BJ (cell line): ENCODE results near the gene SLC8B1. TPM values are rescaled to one million over a fixed set of nuclear protein-coding genes. Genes with fewer than 3 reads are reported as not detected.
A peak's percentile ranks its signal among the peaks of the same experiment; 100 is the strongest.
"Not testable (repeated sequence)": the region's sequence is repeated elsewhere in the genome, so short reads cannot be mapped to it uniquely, and the experiment has no call there.

ENCODE experiments used
- CTCF ChIA-PET: fragments of 350-600 bp; formaldehyde crosslinking; extraction: SDS; loops from one replicate; lab custom pipeline; 2021; ENCODE audit warnings: antibody characterized with exemption, inconsistent platforms; lab: Yijun Ruan, JAX
- POLR2A ChIA-PET: fragments of 300-600 bp; sonication (Branson Sonifier 250); formaldehyde crosslinking; extraction: SDS; loops from one replicate; lab custom pipeline; 2021; ENCODE audit warnings: antibody characterized with exemption; lab: Charles Lee
- DNase-seq: peaks from one replicate; pipeline ENCODE4 v3.0.0-alpha.2; 2011; ENCODE audit warnings: low read depth
- H3K27me3 ChIP-seq: 2 replicates; pipeline ENCODE4 v1.6.0; 2011; ENCODE audit warnings: low read length; ENCODE audit not compliant: control insufficient read depth, insufficient read depth
- H3K36me3 ChIP-seq: 2 replicates; pipeline ENCODE4 v1.5.1; 2011; ENCODE audit warnings: low read length; ENCODE audit not compliant: control insufficient read depth, insufficient read depth
- H3K4me3 ChIP-seq: 2 replicates; pipeline ENCODE4 v1.5.1; 2011; ENCODE audit warnings: low read depth, mild to moderate bottlenecking, control low read depth, low read length
- CTCF ChIP-seq: IDR thresholded peaks from 2 replicates; pipeline ENCODE4 v1.5.1; 2011; ENCODE audit warnings: low read depth, mild to moderate bottlenecking, control low read depth, inconsistent platforms, low read length, moderate library complexity; ENCODE audit not compliant: insufficient read depth
- polyA plus RNA-seq: library from polyadenylated mRNA; depleted of rRNA; stranded (reverse); fragments of >200 nt; gene quantifications from 2 replicates; pipeline ENCODE4 v1.2.3, GENCODE V29; 2011

The SLC8B1 gene
- polyA plus RNA-seq, 1 experiment = 27.3 TPM

- no peak for DNase-seq
- TF ChIP-seq CTCF = no peak
- H3K27me3 ChIP-seq = no peaks in the 10 kb centered on the region
- ChIA-PET POLR2A (no interaction called here), CTCF (interaction anchor here (0.5 to 1.3 kb wide), 4 partner anchors 11 to 57 kb away, joined by 3 to 4 read pairs (median 3); no protein-coding TSS in a partner anchor)
- H3K36me3 ChIP-seq = peaks cover 1% of the 10 kb centered on the region; the same call in 1 of the 2 replicates
- no peak overlapping the region for H3K4me3 ChIP-seq
Measured at GRCh38 chr12:113361574-113362370, 26.9 kb upstream of the SLC8B1 start.

DNA sequence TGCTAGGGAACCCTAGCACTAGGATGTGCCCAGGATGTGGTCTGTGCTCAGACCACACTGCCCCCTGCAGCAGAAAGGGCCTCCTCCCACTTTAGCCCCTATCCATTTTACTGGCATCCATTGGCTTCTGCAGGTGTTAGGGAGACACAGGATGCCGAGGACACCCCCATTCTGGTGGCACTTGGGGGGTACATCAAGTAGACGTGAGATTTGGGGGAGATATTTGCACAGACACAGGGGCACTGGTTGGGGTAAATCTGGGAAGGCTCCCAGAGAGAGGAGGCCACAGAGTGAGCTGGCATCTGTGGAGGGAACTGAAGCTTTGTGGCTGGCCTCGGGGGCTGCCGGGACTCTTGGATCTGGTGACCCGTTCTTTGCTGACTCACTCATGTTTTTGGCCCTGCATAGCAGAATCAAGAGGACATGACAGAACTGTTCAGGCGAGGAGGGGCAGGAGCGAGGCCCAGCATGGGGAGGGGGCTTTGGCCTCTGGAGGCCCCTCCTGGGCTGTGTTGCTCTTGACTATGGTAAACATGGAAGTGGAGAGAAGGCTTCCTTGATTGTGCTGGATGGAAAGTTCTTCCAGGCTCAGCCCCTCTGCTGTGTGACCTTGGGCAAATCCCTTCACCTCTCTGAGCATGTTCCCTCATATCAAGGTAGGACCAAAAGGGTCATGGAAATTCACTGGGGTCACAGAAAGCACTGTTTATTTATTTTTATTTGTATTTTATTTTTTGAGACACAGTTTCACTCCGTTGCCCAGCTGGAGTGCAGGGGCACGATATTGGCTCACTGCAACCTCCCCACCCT lies 25.2 kb upstream of the SLC8B1 start:
- peak overlapping the region; percentile 93; the same call in 1 of the 2 replicates for H3K4me3 ChIP-seq
- H3K27me3 ChIP-seq = no peaks in the 10 kb centered on the region
- DNase-seq = no peak
- ChIA-PET POLR2A (no interaction called here), CTCF (no interaction called here)
- 0 out of 2 replicates have a peak, but pooled peaks have one; percentile 12 for TF ChIP-seq CTCF
- peaks cover 1% of the 10 kb centered on the region; the same call in 1 of the 2 replicates for H3K36me3 ChIP-seq

DNA sequence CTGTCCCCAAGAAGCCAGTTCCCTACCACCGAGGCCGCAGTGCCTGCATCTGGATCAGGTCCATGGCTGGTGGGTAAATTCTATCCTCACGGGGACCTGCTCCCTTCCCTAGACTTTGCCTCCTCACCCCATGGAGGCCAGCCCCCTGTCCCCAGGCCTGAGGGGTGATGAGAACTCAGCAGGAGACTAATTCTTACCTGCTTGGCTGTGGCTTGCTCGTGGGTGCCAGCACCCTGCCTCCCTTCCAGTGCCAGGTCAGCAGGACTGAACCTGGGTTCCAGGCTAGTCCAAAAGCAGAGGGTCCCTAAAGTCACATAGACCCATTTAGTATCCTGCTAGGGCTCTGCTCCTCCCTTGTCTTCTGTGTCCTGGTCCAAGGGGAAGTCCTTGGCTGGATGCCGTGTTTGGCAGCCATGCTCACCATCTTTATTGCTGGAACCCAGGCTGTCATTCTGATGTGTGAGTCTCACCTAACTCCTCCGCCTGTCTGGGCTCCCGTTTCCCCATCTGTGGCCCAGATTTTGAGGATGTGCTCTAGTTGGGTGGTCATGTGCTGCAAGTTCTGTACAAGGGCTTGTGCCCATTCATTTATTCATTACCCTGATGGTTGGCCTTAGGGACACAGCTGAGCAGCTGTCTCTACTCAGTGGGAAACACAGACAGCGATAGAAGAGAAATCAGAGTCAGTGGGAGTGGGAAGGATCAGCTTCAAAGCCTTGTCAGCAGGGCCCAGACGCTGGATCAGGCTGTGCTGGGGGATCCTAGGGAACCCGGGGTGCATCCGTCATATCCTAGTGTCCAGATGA lies 24.4 kb upstream of the SLC8B1 start:
- no peaks in the 10 kb centered on the region; the same call in 1 of the 2 replicates for H3K36me3 ChIP-seq
- ChIA-PET CTCF (no interaction called here), POLR2A (no interaction called here)
- no peak for TF ChIP-seq CTCF
- H3K27me3 ChIP-seq = no peaks in the 10 kb centered on the region
- no peak for DNase-seq
- H3K4me3 ChIP-seq = peak overlapping the region; percentile 93

- H3K27me3 ChIP-seq = no peaks in the 10 kb centered on the region
- peak within 1 kb of the TSS; percentile 93 for H3K4me3 ChIP-seq
- no peaks in the 10 kb centered on the region for H3K36me3 ChIP-seq
- peak; percentile 52 for DNase-seq
- ChIA-PET POLR2A (no interaction called here), CTCF (interaction anchor here (0.6 kb wide), 2 partner anchors 24 to 162 kb away, joined by 3 read pairs; partner anchors contain the start of gene SLC8B1)
- TF ChIP-seq CTCF = no peak
Measured at GRCh38 chr12:113358381-113359132, 23.6 kb upstream of the SLC8B1 start, which contains the start of gene PLBD2. TSS of gene PLBD2 (plus strand) at chr12:113358587. CDS start at chr12:113358601, 14 bp downstream.

GRCh38 chr12:113354192-113354591 lies 19.3 kb upstream of the SLC8B1 start:
- POLR2A ChIA-PET, CTCF ChIA-PET, DNase-seq, H3K36me3 ChIP-seq, H3K27me3 ChIP-seq, H3K4me3 ChIP-seq: not testable (repeated sequence)
